ENCODE data around the gene NTN3.

- TF ChIP-seq EZH2phosphoT487 (IDR thresholded peaks at IDR 0.05; ENCODE audit: low read length) = no peak
- no peak for TF ChIP-seq CTCF (IDR thresholded peaks at IDR 0.05; ENCODE audit: low read length)
- TF ChIP-seq EZH2 (optimal IDR thresholded peaks at IDR 0.05; ENCODE audit: low read depth, low read length) = no peak
Observed at GRCh38 chr16:2477327-2477726, 6.2 kb downstream of the NTN3 start.

All from MM.1S (cell line).